ENCODE measurements around the gene ABLIM3.

- TF ChIP-seq POLR2A (IDR thresholded peaks at IDR 0.05; ENCODE audit: low read length) (no peak), GATA1 (IDR thresholded peaks at IDR 0.05; ENCODE audit: low read depth, low read length) (no peak)
These were observed 137.3 kb downstream of the ABLIM3 start for GRCh38 chr5:149278451-149279210.
